ENCODE measurements around the gene HSD17B1. TPM values are rescaled to one million over a fixed set of nuclear protein-coding genes. Genes with fewer than 3 reads are reported as not detected.
A peak's percentile ranks its signal among the peaks of the same experiment; 100 is the strongest.

HSD17B1 gene
- total and polyA plus RNA-seq, 2 of the 13 experiments (the other 11 are each of a cell fraction or from before 2014, with no cell fraction given), result 0.54 to 0.93 TPM

GRCh38 chr17:42531455-42532354 lies 21.0 kb upstream of the HSD17B1 start (continued):
- no peak; the same call in 1 of the 2 replicates for TF ChIP-seq ZBTB42 (CRISPR knock-in tag; IDR thresholded peaks at IDR 0.05)
- TF ChIP-seq ZNF207 (IDR thresholded peaks at IDR 0.05; ENCODE audit: borderline replicate concordance), result no peak
- TF ChIP-seq RARA (CRISPR knock-in tag; IDR thresholded peaks at IDR 0.05), result peak; percentile 85
- no peak for TF ChIP-seq RARG (CRISPR knock-in tag; IDR thresholded peaks at IDR 0.05; ENCODE audit: low read depth)
- TF ChIP-seq ZNF543 (CRISPR knock-in tag; IDR thresholded peaks at IDR 0.05), result 0 out of 2 replicates have a peak, but pooled peaks have one; percentile 37
- no peak; the same call in 1 of the 2 replicates for TF ChIP-seq PITX1 (CRISPR knock-in tag; IDR thresholded peaks at IDR 0.05)
- TF ChIP-seq ZFP62 (CRISPR knock-in tag; IDR thresholded peaks at IDR 0.05), result no peak
- no peak for TF ChIP-seq FOXK2 (IDR thresholded peaks at IDR 0.05)
- no peak for TF ChIP-seq CAMTA2 (CRISPR knock-in tag; IDR thresholded peaks at IDR 0.05; ENCODE audit: borderline replicate concordance)
- TF ChIP-seq HDAC1 (CRISPR knock-in tag; IDR thresholded peaks at IDR 0.05), result 0 out of 2 replicates have a peak, but pooled peaks have one; percentile 28
- no peak for TF ChIP-seq TBL1XR1 (IDR thresholded peaks at IDR 0.05; ENCODE audit: borderline replicate concordance, low read length, partially characterized antibody)
- TF ChIP-seq ZNF329 (CRISPR knock-in tag; IDR thresholded peaks at IDR 0.05; ENCODE audit: low read depth), result 0 out of 2 replicates have a peak, but pooled peaks have one; percentile 22
- no peak for TF ChIP-seq ZNF382 (CRISPR knock-in tag; IDR thresholded peaks at IDR 0.05; ENCODE audit: borderline replicate concordance)
- no peak for TF ChIP-seq ZNF17 (CRISPR knock-in tag; IDR thresholded peaks at IDR 0.05)
- no peak for TF ChIP-seq MTA3 (CRISPR knock-in tag; IDR thresholded peaks at IDR 0.05)
- peak; percentile 58 for TF ChIP-seq HOXA3 (CRISPR knock-in tag; IDR thresholded peaks at IDR 0.05)
- no peak for TF ChIP-seq NR3C1 (CRISPR knock-in tag; IDR thresholded peaks at IDR 0.05)
- TF ChIP-seq HMG20B (CRISPR knock-in tag; conservative IDR thresholded peaks at IDR 0.05), result 0 out of 2 replicates have a peak, but pooled peaks have one; percentile 2
- 0 out of 2 replicates have a peak, but pooled peaks have one; percentile 6 for TF ChIP-seq HIC2 (CRISPR knock-in tag; IDR thresholded peaks at IDR 0.05; ENCODE audit: low read depth)
- TF ChIP-seq PRDM10 (CRISPR knock-in tag; IDR thresholded peaks at IDR 0.05; ENCODE audit: low read depth), result no peak
- no peak for TF ChIP-seq NFE2L1 (CRISPR knock-in tag; IDR thresholded peaks at IDR 0.05; ENCODE audit: borderline replicate concordance)
- no peak for TF ChIP-seq FOSL2 (CRISPR knock-in tag; IDR thresholded peaks at IDR 0.05)
- no peak; the same call in 1 of the 2 replicates for TF ChIP-seq ISL2 (CRISPR knock-in tag; IDR thresholded peaks at IDR 0.05)
